Activated CD4-positive, alpha-beta T cell treated with anti-CD3 and anti-CD28 coated beads for 4 hours (primary cell): ENCODE measurements around the gene MPZL1.

Source experiments
- DNase-seq, 2 donors: peaks; one replicate each; pipeline ENCODE4 v3.0.0-alpha.2; 2020

Gene MPZL1

DNA sequence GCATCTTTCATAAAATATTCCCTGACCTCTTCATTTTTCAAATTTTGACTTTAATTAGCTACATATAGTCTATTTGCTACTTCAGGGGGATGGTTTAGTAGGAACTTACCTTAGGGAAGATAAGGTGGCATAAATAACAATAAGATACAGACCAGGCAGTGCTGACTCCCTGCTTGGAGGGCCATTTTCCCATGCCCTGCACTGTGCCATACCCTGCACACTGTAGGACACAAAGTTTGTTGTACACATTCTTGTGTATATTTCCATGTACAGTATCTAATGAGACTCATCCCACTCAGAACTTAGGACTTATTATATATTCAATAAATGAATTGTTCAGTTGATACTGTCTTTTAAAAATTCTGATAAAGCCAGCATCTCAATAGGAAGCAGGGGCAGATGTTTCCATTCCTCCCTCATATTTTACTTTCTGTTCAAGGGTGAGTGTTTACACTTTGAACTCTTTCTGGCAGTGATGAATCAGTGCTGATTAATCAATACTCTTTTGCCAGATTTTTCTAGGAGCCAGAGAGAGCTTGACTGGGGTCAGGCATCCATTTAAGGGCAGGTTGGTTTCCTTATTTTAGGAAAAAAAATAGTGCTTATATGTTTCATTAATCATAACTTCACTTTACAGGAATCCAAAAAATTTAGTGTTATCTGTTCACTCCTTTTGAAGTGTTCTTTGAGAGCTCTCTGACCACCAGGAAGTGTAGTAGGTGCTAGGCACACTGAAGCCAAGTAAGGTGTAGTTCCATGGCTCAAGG lies 30.6 kb downstream of the MPZL1 start:
- no peak for DNase-seq

DNA sequence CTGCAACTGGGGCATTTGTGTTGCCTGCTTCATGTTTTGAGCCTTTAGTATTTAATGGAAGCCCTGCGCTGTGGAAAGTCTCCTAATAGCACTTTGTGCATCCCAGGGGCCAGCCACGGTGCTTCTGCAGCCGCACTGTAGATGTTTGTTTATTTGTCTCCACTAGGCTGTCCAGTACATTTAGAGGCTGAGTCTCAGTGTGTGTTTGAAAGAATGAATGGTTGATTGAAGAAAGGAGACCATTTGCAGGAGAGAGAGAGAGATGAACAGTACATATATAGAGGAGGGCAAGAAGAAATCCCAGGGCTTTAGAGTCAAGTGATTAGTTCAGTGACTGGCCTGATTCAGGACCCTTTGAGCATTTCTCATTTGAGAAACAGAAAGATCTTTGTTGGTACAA lies 33.9 kb downstream of the MPZL1 start:
- no peak for DNase-seq

DNA sequence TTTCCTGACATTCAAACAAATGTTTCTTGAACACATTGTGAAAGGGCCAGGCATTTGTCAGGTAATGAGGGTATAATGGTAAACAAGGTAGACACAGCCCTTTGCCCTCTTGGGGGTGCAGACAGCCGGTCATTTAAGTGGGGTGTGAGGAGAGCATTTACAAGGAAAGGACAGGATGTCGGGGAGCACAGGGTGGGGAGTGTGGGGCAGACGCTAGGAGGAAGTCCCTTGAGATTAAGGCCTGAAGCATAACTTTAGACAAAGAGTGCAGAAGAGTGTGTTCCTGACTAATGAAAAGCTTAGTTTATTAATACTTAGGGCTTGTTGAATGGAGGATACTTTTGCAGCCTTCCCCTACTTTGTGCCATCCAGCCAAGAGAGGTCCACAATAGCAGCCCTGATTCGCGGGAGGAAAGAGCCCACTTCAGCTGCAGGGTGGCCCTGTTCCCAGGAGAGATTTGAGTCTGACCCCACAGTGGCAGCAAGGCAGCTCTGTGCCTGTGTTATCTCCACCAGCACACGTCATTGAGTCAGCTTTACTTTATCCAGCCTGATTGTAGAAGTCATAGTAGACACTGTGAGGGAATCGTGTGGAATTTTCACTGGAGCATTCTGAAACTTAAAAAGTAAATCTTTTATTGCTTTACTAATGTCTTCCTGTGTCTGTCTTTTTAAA lies 35.1 kb downstream of the MPZL1 start:
- DNase-seq = no peak

DNA sequence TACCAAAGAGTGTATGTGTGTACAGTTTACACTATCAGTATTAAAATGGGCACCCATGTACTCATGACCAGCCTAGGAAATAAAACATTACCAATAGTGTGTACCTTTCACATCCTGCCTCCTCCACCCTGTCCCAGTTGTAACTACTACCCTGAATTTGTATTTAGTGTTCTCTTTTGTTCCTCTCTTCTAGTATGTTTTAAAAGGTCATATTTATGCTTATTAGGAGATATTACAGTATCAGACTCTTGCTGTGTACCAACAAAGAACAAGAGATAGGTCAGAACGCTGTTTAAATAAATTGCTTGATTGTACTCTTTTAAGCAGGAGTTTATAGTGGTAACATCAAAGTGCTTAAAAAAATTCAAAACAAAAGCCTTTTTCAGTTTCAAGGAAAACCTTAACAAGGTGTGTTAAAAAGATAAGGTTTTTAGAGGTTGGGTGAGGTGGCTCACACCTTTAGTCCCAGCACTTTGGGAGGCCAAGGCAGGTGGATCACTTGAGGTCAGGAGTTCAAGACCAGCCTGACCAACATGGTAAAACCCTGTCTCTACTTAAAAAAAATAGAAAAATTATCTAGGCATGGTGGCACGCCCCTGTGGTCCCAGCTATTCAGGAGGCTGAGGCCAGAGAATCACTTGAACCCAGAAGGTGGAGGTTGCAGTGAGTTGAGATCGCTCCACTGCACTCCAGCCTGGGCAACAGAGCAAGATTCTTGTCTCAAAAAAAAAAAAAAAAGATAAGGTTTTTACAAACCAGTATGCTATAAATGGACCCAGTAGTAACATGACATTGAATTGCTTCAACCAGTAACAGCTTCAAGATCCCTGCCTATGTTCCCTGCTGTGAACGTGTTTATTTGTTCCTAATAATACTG lies 35.9 kb downstream of the MPZL1 start:
- no peak for DNase-seq

- no peak for DNase-seq
These were observed 39.6 kb downstream of the MPZL1 start for GRCh38 chr1:167761400-167761799.

- DNase-seq = no peak
These were observed 40.4 kb downstream of the MPZL1 start for GRCh38 chr1:167762061-167762746.

DNA sequence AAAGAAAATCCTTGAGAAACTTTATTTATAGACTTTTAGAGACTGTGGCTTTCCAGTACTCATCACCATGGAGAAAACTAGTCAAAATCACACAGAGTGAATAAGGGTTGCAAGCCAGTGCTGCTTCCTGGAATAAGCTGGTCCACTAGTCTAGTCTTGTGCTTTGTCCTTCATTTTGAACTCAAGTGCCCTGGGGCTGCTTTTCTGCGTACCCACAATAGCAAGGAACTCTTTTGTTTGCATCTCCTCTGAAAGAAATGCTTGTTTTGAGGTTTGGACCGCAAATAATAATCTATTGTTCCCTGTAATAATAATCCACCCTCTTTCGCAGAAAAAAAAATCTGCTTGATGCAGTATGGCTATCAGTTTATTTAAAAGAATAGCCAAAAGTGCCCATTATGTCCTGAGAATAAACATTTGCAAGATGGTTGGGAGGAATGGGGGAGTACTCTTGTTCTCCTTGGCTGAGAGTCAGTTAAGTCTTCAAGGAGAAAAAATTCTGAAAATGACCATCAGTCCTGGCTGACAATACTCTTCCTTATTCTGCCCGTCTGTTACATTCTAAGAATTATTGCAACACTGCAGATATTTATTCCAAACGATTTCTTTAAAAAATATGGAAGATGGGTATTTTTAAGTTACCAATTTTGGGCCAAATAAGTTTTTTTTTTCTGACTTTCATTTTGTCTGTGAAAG lies 41.9 kb downstream of the MPZL1 start:
- no peak for DNase-seq

DNA sequence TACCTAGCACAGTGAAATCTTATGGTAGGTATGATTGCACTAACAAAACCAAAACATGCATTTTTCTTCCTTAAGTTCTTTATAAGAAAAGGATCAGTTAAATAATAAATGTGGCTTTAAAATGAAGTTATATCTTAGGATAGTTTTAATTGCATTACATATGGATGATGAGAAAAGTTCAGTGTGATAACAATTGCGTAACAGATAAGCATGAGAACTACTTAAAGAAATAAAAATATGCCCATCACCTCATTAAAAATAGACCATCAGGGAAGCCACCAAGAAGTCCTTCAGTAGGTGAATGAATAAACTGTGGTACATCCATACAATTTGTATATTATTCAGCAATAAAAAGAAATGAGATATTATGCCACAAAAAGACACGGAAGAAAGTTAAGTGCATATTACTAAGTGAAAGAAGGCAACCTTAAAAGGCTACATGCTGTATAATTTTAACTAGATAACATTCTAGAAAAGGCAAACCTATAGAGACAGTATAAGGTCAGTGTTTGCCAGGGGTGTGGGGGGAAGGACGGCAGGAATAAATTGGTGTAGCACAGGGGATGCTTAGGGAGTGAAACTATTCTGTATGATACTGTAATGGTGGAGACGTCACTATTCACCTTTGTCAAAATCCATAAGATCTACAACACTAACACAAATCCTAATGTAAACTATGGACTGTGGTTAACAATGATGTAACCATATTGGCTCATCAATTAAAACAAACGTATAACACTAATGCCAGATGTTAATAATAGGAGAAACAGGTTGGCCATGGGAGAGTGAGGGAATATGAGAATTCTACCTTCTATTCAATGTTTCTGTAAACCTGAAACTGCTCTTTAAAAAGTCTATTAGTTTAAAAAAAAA lies 42.9 kb downstream of the MPZL1 start:
- DNase-seq = no peak

DNA sequence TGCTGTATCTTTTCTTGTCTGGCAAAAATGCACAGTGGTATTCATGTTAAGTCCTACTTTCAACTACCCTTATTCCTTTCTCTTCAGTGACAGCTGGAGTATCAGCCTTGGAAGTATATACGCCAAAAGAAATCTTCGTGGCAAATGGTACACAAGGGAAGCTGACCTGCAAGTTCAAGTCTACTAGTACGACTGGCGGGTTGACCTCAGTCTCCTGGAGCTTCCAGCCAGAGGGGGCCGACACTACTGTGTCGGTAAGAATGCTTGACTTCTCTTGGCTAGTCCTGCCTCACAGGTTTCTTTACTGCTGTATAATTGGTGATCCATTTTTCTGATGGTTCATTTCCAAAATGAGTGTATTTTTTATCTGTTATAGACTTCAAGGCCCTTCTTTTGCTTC lies 43.7 kb downstream of the MPZL1 start:
- DNase-seq = no peak

DNA sequence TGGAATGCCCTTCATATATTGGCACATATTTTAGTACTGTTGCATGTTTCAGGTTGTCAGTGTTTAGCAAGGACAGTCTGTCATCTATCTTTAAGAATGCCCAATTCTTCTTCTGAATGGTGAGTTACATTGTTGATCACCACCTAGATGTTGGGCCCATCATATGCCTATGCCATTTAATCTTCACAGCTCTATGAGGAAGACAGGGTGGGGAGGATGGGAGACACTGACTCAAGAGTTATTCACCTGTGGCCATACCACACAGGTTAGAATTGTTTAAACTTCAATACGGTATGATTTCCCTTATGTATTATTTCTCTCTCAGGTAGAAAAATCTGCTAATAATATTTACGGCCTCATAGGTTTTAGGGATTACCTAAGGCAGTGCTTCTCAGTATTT lies 44.8 kb downstream of the MPZL1 start:
- no peak for DNase-seq

- no peak for DNase-seq
These were observed 46.0 kb downstream of the MPZL1 start for GRCh38 chr1:167767761-167768160.

DNA sequence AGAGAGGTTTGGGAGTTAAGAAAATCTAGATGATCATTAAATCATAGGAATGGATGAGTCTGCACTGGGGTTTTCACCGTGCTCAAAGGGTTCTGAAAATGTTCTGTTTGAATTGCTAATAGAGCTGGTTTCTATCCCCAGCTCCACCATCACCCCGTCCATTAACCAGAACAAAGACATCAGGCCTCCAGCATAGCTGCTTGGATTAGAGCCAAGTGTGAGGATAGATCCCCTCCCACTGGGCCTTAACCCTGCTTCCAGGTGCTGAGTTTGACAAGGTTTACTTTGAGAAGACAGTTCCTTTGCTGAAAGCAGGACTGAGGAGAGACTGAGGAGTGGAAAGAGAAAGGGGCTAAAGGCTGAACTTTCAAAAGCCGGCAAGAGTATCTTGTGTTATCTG lies 48.3 kb downstream of the MPZL1 start:
- DNase-seq = no peak

DNA sequence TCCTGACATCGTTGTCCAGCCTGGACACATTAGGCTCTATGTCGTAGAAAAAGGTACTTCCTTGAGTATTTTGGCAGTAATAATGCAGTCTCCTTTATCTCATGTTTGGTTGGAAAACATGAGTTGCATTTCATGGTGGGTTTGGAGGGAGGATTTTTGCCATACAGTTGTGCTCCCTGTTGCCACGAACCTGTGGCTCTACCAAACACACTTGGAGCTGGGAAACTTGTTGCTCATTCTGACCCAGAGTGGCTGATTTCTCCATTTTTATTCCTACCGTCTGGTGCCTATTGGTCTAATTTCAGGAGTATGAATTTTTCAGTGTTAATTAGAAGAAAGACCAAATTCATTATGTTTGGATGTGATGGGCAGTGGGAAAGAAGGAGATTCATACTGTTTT lies 50.7 kb downstream of the MPZL1 start:
- no peak for DNase-seq

DNA sequence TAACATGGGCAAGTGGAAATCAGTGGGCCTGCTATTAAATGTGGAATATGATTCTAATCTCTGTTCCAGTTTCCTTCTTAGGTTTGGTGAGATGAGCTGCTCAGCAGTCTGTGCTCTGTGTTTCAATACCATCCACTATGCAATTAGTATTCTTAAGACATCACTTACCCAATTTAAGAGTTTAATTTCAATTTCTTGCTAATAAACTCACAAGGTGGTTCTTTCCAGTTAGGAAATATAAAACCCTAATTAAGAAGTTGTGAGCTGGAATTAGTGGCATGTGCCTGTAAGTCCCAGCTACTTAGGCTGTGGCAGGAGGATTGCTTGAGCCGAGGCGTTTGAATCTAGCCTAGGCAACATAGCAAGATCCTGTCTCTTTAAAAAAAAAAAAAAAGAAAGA lies 51.7 kb downstream of the MPZL1 start:
- DNase-seq = no peak

GRCh38 chr1:167774710-167775109 lies 52.9 kb downstream of the MPZL1 start:
- no peak for DNase-seq

GRCh38 chr1:167775178-167775577 lies 53.4 kb downstream of the MPZL1 start:
- no peak for DNase-seq

- DNase-seq = no peak
These were observed 54.4 kb downstream of the MPZL1 start for GRCh38 chr1:167776151-167776550.

GRCh38 chr1:167776616-167777268 lies 55.0 kb downstream of the MPZL1 start:
- no peak for DNase-seq

DNA sequence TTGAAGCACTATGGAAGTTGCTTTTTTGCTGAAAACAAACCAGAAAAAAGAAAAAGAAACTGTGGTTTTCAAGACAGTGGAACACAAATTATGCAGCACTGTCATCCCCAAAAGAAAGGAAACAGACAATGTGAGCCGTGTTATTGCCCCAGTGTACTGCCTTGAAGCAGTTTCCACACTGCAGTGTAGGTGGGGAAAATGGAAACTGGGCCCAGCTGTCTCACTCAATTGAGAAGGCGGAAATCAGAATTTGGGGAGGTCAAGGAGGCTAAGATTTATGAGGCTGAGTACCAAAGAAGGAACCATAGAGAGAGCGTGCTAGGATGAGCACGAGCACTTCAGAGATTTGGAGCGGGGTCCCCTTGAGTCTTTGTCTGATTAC lies 55.5 kb downstream of the MPZL1 start:
- no peak for DNase-seq

- no peak for DNase-seq
These were observed 59.8 kb downstream of the MPZL1 start for GRCh38 chr1:167781558-167781957.

DNA sequence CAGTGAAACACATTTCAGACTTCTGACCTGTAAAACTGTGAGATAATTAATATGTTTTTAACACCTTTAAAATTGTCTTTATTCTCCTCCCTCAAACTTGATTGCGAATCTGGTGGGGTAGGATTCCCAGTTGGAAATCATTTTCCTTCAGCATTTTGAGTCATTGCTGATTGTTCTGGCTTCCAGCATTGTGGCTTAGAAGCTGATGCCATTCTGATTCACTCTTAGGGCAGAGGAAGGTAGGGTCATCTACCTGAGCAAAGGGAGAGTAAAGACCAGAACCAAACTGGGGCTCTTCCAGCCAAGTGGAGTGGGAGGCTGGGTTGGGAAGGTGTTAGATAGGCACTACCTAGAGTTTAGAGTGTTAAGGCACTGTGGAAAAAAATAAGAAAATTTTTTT lies 61.2 kb downstream of the MPZL1 start:
- DNase-seq = no peak
